Effector CD4-positive, alpha-beta T cell (primary cell): Measurements from ENCODE around the gene UNC45A.
"Not testable (repeated sequence)": the region's sequence is repeated elsewhere in the genome, so short reads cannot be mapped to it uniquely, and the experiment has no call there.

ENCODE experiments used
- DNase-seq: peaks from one replicate; pipeline ENCODE4 v3.0.0-alpha.2; 2020

The UNC45A gene

GRCh38 chr15:90903733-90904536 lies 31.1 kb upstream of the UNC45A start:
- no peak for DNase-seq

- DNase-seq = no peak
Observed at GRCh38 chr15:90904746-90905145, 30.3 kb upstream of the UNC45A start.

- no peak for DNase-seq
Observed at GRCh38 chr15:90905306-90906180, 29.5 kb upstream of the UNC45A start.

- no peak for DNase-seq
Observed at GRCh38 chr15:90906181-90906849, 28.8 kb upstream of the UNC45A start.

GRCh38 chr15:90907051-90907660 lies 27.9 kb upstream of the UNC45A start:
- no peak for DNase-seq

GRCh38 chr15:90907838-90908507 lies 27.1 kb upstream of the UNC45A start:
- DNase-seq = no peak

- not testable (repeated sequence) for DNase-seq
Observed at GRCh38 chr15:90909449-90909848, 25.6 kb upstream of the UNC45A start.

GRCh38 chr15:90909976-90910375 lies 25.1 kb upstream of the UNC45A start:
- DNase-seq = no peak

GRCh38 chr15:90910441-90911301 lies 24.4 kb upstream of the UNC45A start:
- no peak for DNase-seq

- DNase-seq = no peak
Observed at GRCh38 chr15:90911302-90911623, 23.8 kb upstream of the UNC45A start.

- DNase-seq = no peak
Observed at GRCh38 chr15:90911906-90912769, 22.9 kb upstream of the UNC45A start.

GRCh38 chr15:90912770-90913075 lies 22.4 kb upstream of the UNC45A start:
- DNase-seq = no peak

- no peak for DNase-seq
Observed at GRCh38 chr15:90913398-90913944, 21.6 kb upstream of the UNC45A start.

- DNase-seq = no peak
Observed at GRCh38 chr15:90914305-90915080, 20.6 kb upstream of the UNC45A start.

GRCh38 chr15:90915216-90915807 lies 19.8 kb upstream of the UNC45A start:
- no peak for DNase-seq

- DNase-seq = no peak
Observed at GRCh38 chr15:90915808-90916440, 19.2 kb upstream of the UNC45A start.

GRCh38 chr15:90916461-90916860 lies 18.6 kb upstream of the UNC45A start:
- no peak for DNase-seq

GRCh38 chr15:90917569-90917968 lies 17.5 kb upstream of the UNC45A start:
- DNase-seq = no peak
